ENCODE results near the gene EFNA3. TPM values are rescaled to one million over a fixed set of nuclear protein-coding genes. Genes with fewer than 3 reads are reported as not detected.

Gene EFNA3
- total and polyA plus RNA-seq, 9 of the 15 experiments (the other 6 are each of a cell fraction or from before 2014, with no cell fraction given) = 0.59 to 7.9 (median 4.7) TPM

- TF ChIP-seq DDX20 (tag; IDR thresholded peaks at IDR 0.05; ENCODE audit: low read depth) (no peak), ZNF407 (IDR thresholded peaks at IDR 0.05; ENCODE audit: low read depth) (0 out of 2 replicates have a peak, but pooled peaks have one; percentile 21), MLLT1 (IDR thresholded peaks at IDR 0.05) (peak; percentile 14 to 29; a peak in 1 of 4 replicates), ZBTB1 (CRISPR knock-in tag; IDR thresholded peaks at IDR 0.05; ENCODE audit: borderline replicate concordance, low read depth) (no peak), LCOR (CRISPR knock-in tag; IDR thresholded peaks at IDR 0.05) (no peak), YY1 (IDR thresholded peaks at IDR 0.05; ENCODE audit: borderline replicate concordance in 1 of 3, control insufficient read depth in 1 of 3, extremely low read depth in 1 of 3, insufficient read depth in 3 of 3, insufficient read length in 1 of 3, insufficient replicate concordance in 2 of 3, low read depth in 1 of 3, low read length in 2 of 3) (no peak), RBFOX2 (IDR thresholded peaks at IDR 0.05; ENCODE audit: low read depth, low read length) (no peak), ZNF507 (tag; conservative IDR thresholded peaks at IDR 0.05) (no peak), HEY1 (CRISPR knock-in tag; IDR thresholded peaks at IDR 0.05; ENCODE audit: borderline replicate concordance) (no peak), NCOA4 (IDR thresholded peaks at IDR 0.05; ENCODE audit: partially characterized antibody) (no peak), EZH2 (IDR thresholded peaks at IDR 0.05; ENCODE audit: borderline replicate concordance, low read depth, low read length) (peak; percentile 89; the same call in 1 of the 2 replicates), SMARCA5 (IDR thresholded peaks at IDR 0.05) (no peak), KHSRP (IDR thresholded peaks at IDR 0.05) (no peak), ZNF280B (CRISPR knock-in tag; IDR thresholded peaks at IDR 0.05) (no peak), MYNN (IDR thresholded peaks at IDR 0.05) (no peak), MYNN (CRISPR knock-in tag; IDR thresholded peaks at IDR 0.05) (no peak), THRAP3 (IDR thresholded peaks at IDR 0.05; ENCODE audit: borderline replicate concordance) (no peak)
Measured at GRCh38 chr1:155081472-155082300, 3.0 kb downstream of the EFNA3 start (continued).
